HUDEP-2 (cell line): Measurements from ENCODE around the gene HOXB2.
A peak's percentile ranks its signal among the peaks of the same experiment; 100 is the strongest.

Experiments
- DNase-seq, 76 experiments: peaks; one replicate each; lab custom pipeline; 2025; ENCODE audit not compliant: unreplicated experiment in 76 of 76; lab: John Stamatoyannopoulos, UW

The HOXB2 gene

DNA sequence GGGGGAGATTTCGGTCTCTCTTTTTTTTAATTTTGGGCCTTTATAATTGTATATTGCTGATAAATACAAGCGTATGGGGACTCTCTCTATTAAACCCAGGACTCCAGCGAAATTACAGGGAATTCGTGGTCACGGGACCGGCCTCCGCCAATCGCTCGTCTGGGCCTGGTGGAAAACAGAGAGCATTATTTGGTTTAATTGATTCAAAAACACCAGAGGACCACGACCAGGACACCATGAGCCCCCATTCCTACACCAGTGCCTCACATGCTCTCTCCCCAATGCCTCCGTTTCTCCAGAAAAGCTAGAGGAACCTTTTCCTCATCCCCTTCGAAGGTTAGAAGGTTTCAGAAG lies at the start of gene HOXB2:
HOXB2 (minus strand) TSS at position 88 of the 354 bp plus-strand sequence. CDS start 198 bp downstream, outside the sequence.
- peak in 59 of 76 experiments; percentile 3 to 73 (median 42) for DNase-seq

DNA sequence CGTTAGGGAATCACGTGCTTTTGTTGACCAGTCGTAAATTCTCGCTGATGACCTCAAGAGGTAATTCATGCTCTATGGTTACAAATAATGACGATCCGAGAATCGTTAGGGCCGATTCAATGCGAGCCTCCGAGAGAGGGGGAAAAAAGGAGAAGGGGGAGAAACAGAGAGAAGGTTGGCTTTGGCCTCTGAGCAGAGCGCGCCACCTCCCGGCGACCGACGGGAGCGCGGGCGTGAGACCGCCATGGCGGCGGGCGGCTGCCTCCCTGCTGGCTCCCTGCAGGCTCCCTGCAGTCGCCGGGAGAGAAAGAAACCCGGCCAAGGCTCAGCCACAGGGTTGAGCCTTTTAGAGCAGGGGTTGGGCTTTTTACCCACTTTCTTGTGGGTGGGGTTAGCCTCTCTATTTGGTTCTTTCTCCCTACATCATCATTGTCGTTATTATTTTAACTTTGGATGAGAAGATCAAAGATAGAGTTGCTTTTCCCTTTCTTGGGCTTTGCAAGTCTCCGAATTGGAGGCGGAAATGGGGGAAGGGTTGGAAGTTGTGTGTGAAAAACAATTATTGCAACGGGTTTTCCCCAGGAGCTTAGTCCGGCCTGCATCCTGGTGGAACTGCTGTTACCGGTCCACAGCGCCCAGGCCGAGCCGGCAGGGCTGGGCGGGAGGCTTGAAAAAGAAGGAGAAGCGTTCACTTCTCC lies 49.1 kb upstream of the HOXB2 start:
- DNase-seq: peak in 64 of 76 experiments; percentile 10 to 82 (median 54)

DNA sequence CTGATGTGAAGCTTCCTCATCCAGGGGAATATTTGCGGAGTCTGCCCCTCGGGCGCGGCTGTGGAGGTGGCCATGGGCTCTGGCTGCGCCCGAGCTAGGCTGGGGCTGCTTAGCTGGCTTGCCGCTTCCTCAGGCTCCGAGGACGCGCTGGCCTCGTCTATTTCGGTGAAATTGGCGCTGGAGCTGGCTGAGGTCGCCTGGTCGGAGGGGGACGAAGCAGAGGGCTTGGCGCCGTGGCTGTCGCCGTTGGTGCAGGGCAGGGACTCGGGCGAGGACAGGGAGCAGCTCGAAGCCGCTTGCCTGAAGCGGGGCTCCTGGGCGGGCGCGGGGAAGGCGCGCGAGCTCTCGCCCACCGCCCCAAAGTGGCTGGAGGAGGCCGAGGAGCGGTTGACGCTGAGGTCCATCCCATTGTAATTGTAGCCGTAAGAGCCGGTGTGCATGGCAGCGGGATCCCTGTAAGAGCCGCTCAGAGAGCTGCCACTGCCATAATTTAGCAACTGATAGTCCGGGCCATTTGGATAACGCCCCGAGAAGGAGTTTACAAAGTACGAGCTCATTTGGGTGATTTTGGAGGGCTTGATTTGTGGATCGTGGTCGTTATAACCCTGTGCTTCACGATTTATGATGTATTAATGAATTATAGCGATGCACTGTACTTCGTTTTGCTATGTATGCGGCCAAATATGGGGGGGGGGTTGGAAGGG lies 48.4 kb upstream of the HOXB2 start, which contains the start of gene HOXB5:
HOXB5 (minus strand) TSS at position 654 of the 704 bp plus-strand sequence; CDS start at position 557, 97 bp downstream.
- DNase-seq: peak in 4 of 76 experiments; percentile 3 to 22 (median 13)

DNA sequence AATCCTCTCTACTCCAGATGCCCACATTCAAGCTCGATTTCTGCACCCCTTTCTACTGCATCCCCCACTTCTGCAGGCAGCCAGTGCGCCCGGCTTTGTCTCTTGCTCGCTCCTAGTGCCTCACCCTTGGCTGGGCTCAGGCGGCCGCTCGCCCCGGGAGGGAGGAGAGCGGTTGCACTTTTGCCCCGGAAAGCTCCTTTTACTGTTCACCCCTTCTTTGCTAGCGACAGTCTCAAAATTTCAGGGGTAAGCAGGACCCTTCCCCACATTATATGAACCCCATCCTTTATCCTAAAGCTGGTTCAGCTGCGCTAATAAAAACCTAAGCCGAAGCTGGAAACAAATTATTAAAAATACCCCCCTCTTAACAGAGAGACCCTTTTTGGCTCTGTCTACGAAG lies 47.7 kb upstream of the HOXB2 start:
- no peak for DNase-seq

DNA sequence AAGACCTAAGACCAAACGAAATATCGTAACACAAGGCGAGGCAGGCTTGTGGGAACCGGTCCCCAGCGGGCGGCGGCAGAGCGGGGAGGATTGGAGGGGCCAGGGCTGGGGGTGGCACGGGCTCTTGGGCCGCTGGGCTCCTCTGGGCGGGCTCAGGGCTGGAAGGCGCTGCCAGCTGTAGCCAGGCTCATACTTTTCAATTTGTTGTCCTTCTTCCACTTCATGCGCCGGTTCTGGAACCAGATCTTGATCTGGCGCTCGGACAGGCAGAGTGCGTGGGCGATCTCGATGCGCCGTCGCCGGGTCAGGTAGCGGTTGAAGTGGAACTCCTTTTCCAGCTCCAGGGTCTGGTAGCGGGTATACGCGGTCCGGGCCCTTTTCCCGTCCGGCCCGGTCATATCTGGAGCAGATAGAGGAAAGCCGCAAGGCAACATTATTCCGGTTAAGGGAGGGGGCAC lies 47.2 kb upstream of the HOXB2 start:
- DNase-seq: peak in 4 of 76 experiments; percentile 2 to 15 (median 8)

- no peak for DNase-seq
Measured at GRCh38 chr17:48591255-48592056, 46.5 kb upstream of the HOXB2 start.

DNA sequence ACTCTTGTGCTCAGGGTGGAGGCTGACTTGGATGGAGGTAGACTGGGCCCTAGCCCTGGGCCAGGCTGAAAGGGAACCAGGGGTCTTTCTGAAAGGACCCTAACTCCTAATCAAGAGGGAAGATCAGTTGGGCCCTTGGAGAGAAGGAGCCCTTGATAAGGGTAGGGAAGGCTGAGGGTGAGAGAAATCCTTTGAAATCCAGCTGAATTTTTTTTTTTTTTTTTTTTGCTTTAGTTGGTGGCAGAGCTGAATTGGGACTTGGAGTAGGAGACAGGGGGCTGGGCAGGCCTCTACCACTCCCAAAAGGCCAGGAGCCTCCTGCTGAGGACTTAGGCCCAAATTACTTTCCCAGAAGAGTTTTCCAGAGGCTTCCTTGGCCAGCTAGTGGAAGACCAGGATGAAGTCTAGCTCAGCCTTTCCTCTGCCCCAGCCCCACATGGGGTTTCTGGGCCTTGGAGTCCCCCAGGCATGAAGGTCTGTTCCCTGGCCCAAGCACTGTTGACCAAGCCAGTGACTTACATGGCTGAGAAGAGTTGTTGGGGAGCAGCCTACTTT lies 45.8 kb upstream of the HOXB2 start:
- no peak for DNase-seq

GRCh38 chr17:48589831-48590606 lies 45.1 kb upstream of the HOXB2 start, which contains the start of gene HOXB3:
Gene HOXB3, minus strand, starts transcription at chr17:48590241. Its CDS starts 37,767 bp downstream, at chr17:48552474.
- DNase-seq: no peak

- DNase-seq: no peak
Measured at GRCh38 chr17:48589060-48589830, 44.3 kb upstream of the HOXB2 start.

DNA sequence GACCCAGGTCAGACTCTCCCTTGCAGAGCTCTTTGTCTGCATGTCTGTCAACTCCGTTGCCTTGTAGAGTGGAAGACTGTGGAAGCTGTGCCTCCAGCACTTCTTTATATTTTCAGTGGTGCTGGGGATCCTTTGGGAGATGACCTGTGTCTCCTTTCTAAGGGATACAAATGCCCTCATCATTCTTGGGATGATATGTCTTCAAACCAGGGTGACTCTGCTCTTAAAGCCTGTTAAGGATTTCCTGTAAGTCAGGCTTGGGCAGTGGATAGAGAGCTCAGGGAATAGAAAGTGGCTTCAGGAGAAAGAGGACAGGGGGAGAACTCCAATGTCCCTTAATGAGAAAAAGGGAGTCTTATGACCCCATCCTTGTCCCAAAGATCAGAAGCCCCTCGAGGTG lies 43.6 kb upstream of the HOXB2 start:
- DNase-seq: no peak

DNA sequence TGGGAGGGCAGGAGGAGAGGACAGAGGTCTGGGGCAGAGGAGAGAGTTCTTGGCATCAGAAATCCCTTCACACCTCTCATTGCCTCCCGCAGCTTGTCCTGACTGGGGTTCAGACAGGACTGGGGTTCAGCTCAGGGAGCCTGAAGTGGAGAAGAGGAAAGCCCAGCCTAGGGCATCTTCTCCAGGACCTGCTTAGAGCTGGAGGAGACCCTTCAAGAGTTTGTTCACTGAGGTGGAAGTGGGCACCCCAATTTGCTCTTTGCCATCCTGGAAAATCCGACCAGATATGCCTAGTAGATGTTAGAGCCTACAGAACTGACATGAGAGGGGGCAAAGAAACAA lies 43.1 kb upstream of the HOXB2 start:
- DNase-seq: no peak

DNA sequence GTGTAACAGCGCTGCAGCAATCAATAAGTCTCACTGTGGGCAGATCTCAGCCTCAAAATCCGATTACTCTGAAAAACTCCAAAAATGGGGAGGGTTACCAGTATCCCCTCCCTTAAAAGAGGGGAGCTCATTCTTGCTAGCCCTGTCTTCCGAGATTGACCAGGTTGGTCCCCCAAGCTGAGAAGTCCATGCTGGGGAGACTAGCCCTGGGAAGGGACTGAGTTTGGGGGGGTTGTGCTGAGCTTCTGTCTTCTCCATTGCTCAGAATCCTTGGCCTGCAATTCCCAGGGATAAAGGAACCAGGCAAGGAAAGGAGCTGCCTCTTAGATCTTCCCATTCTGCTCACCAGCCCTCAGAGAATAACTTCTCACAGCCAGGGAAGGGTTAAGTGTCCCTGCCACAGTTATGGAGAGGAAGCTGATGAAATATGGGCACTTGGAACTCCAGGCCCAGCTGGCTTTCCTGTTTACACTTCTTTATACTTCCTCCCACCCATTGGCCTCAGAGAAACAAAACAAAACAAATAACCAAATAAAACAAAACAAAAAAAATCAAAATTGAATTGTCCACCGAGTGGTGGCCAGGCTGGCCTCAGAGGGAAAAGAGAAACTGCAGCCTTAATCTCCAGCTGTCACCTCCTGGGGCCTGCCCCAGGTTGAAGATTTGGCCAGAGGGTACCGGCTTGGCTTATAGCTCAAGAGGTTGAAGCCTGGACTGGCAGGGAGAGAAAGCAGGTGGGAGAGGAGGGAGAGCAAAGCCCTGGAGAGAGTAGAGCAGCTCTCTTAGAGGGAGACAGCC lies 42.6 kb upstream of the HOXB2 start:
- no peak for DNase-seq

DNA sequence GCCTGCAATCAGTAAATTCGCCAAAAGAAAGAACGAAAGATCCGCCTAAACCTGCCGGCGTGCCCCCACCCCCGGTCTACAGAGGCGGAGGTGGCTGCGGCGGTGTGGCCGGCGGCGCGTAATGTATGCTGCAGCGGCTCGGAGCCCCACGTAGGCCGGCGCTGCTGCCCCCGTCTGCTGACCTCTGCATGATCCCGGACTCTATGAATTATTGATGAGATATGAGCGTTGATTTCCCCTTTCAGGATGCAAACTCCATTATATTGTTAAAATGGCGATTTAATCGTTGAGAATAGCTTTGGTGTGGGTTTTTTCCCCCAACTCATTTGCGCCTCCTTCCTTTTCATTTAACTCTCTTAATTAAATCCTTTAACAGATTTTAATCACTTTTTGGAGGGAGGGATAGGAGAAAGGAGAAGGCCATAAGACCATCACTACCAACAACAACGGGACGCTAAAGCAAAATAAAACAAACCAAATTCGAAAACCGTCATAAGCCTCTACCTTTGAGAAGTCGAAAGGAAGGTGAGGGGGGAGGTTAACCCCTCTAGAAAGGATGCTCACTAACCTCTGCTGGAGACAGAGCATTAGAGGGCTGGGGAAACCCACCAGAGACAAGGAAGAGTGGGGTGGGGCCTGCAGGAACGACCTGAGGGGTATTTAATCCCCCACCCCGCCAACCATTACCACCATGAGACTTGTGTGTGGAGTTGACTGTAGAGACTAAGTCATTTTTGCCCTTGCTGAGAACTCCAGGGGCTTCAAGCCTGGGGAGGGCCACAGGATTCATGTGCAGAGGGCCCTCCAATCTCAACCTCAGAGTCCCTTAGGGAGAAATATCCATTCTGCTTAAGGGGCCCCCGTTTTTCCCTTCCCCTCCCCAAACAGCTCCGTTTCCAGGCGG lies 41.7 kb upstream of the HOXB2 start:
- DNase-seq: no peak

- DNase-seq: no peak
Measured at GRCh38 chr17:48584223-48584741, 39.4 kb upstream of the HOXB2 start.

DNA sequence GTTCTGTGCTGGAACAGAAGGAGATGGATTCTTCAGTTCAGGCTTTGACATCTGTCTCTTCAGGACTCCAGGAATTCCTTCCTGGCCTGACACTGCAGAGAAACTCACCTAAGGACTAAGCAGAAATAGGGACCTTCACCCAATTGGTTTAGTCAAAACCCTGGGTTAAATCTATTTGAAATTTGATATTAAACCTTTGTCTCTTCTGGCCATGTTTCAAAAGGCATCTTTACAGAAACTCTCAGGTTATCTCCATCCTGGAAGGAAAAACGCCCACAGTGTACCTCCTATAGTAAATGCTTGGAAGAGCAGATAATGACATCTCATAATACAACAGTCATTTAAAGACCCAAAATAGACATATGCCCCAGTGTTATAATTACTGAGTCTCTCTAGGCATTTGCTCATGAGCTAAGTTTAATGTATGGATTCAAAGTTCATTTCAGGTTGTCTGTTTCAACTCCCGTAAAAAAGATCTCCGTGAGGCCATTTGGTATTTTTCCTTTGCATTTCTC lies 38.9 kb upstream of the HOXB2 start:
- DNase-seq: no peak

GRCh38 chr17:48582750-48583069 lies 37.8 kb upstream of the HOXB2 start:
- no peak for DNase-seq
